Aorta (tissue), 5 donors: Measurements from ENCODE around the gene CBX5. TPM values are rescaled to one million over a fixed set of nuclear protein-coding genes. Genes with fewer than 3 reads are reported as not detected.

Experiments
- ATAC-seq: fragments of 200-7000 bp; cut with Tn5 transposase; one replicate; pipeline ENCODE4 v1.9.1; 2022; ENCODE audit warnings: moderate library complexity; ENCODE audit not compliant: low FRiP score
- DNase-seq, 2 donors: peaks; one replicate each; pipeline ENCODE4 v3.0.0-alpha.2; 2020
- H3K27ac ChIP-seq, 2 donors: one replicate each; pipeline ENCODE4 v1.5.1; 2013; ENCODE audit warnings: low read length in 2 of 2, mild to moderate bottlenecking in 2 of 2, moderate library complexity in 2 of 2, control low read depth in 1 of 2, inconsistent platforms in 1 of 2, low read depth in 1 of 2
- H3K27me3 ChIP-seq, 2 donors: one replicate each; pipeline ENCODE4 v1.6.1; 2013; ENCODE audit warnings: control low read depth in 1 of 2, low read length in 1 of 2, mild to moderate bottlenecking in 1 of 2, moderate library complexity in 1 of 2; ENCODE audit not compliant: insufficient read depth in 2 of 2, control insufficient read depth in 1 of 2
- H3K36me3 ChIP-seq, 2 donors: one replicate each; pipeline ENCODE4 v1.6.1; 2013; ENCODE audit warnings: control low read depth in 1 of 2, low read length in 1 of 2, mild to moderate bottlenecking in 1 of 2; ENCODE audit not compliant: insufficient read depth in 2 of 2, control insufficient read depth in 1 of 2
- H3K4me1 ChIP-seq, 2 donors: one replicate each; pipeline ENCODE4 v1.6.1; 2013; ENCODE audit warnings: low read length in 2 of 2, control low read depth in 1 of 2, mild to moderate bottlenecking in 1 of 2, moderate library complexity in 1 of 2; ENCODE audit not compliant: insufficient read depth in 2 of 2, control insufficient read depth in 1 of 2
- H3K4me3 ChIP-seq, 2 donors: one replicate each; pipeline ENCODE4 v1.5.1; 2013; ENCODE audit warnings: low read length in 2 of 2, control low read depth in 1 of 2, mild to moderate bottlenecking in 1 of 2
- H3K9me3 ChIP-seq: one replicate; pipeline ENCODE4 v1.6.1; 2013; ENCODE audit warnings: mild to moderate bottlenecking, low read length; ENCODE audit not compliant: control insufficient read depth
- WGBS, 2 donors: extraction: QIAGEN DNeasy Blood & Tissue Kit; methylation state at CpG; one replicate each; pipeline ENCODE4 v1.1.7; 2013; 5-methylcytosine and 5-hydroxymethylcytosine counted together
- intact Hi-C, 2 donors: fragments of 100-400 bp; cut with DNase I; formaldehyde crosslinking; loops; one replicate each; pipeline versions ENCODE4 v1.14.2 to v1.15.0; 2022
- polyA plus RNA-seq, 2 donors: library from polyadenylated mRNA; stranded (reverse); fragments of 200-250 nt; gene quantifications; one replicate each; pipeline ENCODE4 v1.2.3, GENCODE V29; 2013
- total RNA-seq, 2 donors: library from RNA; stranded (reverse); fragmentation: NEBNext Ultra II Directional; extraction: Animal tissue kit (Norgen Biotek cat#: 25700); gene quantifications; one replicate each; pipeline ENCODE4 v1.2.1, GENCODE V29; 2021
- donor health status: healthy with polysubstance abuse.
- donor health status: Bipolar disorder and iron deficiency.
- donor health status: DM: no; HTN: no; CAD: no.
- donor health status: DM: no; HTN: no; CAD: no.
- donor health status: DM: yes; HTN: yes; CAD: no.

Gene CBX5
- total and polyA plus RNA-seq, 4 donors = 9.4 to 67.8 (median 39.0) TPM

DNA sequence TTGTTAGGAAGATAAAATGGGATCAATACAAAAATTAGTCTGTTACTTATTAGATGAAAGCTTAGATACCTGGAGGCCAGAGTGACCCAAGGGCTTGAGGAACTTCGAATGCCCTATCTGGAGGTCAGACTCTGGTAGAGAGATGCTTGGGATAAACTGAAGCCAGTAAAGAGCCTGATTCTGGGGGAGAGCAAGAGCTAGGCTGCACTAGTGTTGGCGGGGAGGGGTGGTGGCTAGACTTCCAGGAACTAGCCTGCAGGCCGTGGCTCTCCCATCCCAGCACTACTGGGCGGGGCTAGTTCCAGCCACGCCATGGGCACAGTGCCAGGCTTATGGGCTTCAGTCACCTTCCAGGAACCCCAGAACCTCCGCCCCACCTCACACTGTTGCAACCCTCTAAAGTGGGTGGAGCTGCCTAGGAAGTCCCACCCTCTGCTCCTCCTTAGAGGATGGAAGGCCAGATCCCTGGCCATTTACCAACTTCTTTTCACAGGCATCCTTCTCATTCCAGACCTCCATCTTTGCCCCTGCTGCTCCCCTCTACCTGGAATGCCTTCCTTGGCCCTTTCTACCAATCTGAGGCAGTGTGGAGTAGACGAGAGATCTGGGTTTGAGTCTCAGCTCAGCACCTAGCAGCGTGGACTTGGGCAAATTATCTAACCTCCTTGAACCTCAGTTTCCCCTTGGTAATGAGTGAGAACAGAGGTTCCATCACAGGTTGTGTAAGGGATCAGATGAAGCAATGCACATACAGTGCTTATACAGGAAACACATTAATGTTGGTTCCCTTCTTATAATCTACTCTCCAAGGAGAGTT lies 27.2 kb upstream of the CBX5 start:
- Histone ChIP-seq H3K4me3 (no peak overlapping the region), H3K9me3 (no peaks in the 10 kb centered on the region), H3K4me1 (no peaks in the 10 kb centered on the region), H3K27me3 (peaks cover 0 to 1% of the 10 kb centered on the region in 2 donors), H3K36me3 (no peaks in the 10 kb centered on the region), H3K27ac (no peak overlapping the region)
- DNase-seq = peak; percentile 87 to 91
- intact Hi-C loops = no loop called here
- ATAC-seq = peak; percentile 77
- 77% methylated on average over 8 of the region's 8 CpGs for WGBS, 2 donors

DNA sequence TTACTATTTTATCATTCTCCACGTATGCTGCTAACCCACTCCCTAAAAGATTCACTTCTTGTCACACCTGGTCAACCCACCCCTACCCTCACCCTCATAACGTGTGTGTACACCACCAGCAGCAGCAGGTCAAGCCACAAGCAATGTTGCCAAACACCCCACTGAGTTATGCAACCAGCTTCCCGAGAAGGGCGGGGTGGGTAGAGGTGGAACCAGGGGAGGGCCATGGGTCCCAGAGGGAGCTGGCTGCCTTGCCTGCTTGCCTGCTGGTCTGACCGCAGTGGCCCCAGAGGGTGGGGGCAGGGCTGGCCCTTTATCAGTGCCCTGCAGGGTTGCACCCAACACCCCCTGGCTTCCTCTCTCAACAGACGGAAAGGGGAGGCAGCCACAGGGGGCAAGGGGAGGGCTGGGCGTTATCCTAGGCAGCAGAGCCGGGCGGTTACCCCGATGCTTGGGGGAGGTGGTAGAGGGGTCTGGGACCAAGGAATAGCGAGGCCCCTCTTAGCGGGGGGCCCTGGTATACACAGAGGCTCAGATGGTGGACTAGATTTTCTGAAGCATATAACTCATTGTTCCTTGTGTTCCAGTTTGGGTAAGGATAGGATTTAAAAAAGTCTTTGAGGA lies 24.4 kb upstream of the CBX5 start:
- H3K27me3 ChIP-seq = peaks cover 0 to 1% of the 10 kb centered on the region in 2 donors
- H3K36me3 ChIP-seq = no peaks in the 10 kb centered on the region
- intact Hi-C loops = no loop called here
- 21 to 25% methylated on average over 12 of the region's 12 CpGs for WGBS, 2 donors
- DNase-seq = peak; percentile 79 to 80
- H3K4me1 ChIP-seq = no peaks in the 10 kb centered on the region
- peak; percentile 70 for ATAC-seq
- no peak overlapping the region for H3K4me3 ChIP-seq
- no peaks in the 10 kb centered on the region for H3K9me3 ChIP-seq
- no peak overlapping the region for H3K27ac ChIP-seq

DNA sequence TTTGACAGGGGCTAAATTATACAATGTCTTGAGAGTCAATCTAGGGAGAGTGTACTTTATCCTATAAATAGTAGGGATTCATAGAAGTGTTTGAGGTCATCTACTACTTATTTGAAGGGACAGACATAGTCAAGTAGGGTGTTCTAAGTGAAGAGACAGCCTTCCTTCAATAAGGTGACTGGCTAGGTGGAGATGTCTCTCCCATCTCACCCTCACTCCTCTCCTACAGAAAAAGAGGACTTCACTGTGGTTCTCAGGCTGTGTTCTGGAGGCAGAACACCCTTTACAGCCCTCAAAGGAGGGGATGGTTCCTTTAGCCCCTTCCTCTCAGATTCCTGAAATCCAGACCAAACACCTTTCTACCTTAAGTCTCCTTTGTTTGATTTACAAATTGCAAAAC lies 23.7 kb upstream of the CBX5 start:
- Histone ChIP-seq H3K27me3 (peaks cover 0 to 1% of the 10 kb centered on the region in 2 donors), H3K36me3 (no peaks in the 10 kb centered on the region), H3K27ac (no peak overlapping the region), H3K4me1 (no peaks in the 10 kb centered on the region), H3K9me3 (no peaks in the 10 kb centered on the region), H3K4me3 (no peak overlapping the region)
- no peak for DNase-seq
- no peak for ATAC-seq
- intact Hi-C loops = no loop called here

DNA sequence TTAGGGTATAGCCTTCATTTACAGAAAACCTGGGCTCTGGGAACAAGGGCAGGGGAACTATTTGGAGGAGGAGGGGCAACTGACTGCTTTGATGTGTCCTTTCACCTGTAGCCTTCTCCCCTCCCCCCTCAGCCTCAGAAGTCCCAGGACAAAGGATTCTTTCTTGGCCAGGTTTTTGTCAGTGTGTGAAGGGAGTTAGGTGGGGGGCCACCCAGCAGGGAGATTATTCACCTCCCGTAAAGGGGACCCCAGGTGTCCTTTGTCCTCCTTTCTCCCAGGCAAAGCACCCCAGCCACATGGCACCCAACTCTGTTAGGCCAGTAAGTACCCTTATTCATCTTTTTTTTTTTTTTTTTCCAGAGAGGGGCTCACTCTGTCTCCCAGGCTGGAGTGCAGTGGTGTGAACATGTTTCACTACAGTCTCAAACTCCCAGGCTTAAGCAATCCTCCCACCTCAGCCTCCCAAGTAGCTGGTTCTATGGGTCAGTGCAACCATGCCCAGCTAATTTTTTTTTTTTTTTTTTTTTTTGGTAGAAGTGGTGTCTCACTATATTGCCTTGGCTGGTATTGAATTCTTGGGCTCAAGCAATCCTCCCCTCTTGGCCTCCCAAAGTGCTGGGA lies 21.6 kb upstream of the CBX5 start:
- intact Hi-C loops = no loop called here
- ATAC-seq = no peak
- DNase-seq = no peak
- no peaks in the 10 kb centered on the region for H3K9me3 ChIP-seq
- H3K27me3 ChIP-seq = peaks cover 0 to 1% of the 10 kb centered on the region in 2 donors
- H3K4me3 ChIP-seq = no peak overlapping the region
- H3K36me3 ChIP-seq = no peaks in the 10 kb centered on the region
- H3K4me1 ChIP-seq = no peaks in the 10 kb centered on the region
- WGBS, 2 donors = 90 to 100% methylated on average over 1 of the region's 1 CpG
- H3K27ac ChIP-seq = no peak overlapping the region

DNA sequence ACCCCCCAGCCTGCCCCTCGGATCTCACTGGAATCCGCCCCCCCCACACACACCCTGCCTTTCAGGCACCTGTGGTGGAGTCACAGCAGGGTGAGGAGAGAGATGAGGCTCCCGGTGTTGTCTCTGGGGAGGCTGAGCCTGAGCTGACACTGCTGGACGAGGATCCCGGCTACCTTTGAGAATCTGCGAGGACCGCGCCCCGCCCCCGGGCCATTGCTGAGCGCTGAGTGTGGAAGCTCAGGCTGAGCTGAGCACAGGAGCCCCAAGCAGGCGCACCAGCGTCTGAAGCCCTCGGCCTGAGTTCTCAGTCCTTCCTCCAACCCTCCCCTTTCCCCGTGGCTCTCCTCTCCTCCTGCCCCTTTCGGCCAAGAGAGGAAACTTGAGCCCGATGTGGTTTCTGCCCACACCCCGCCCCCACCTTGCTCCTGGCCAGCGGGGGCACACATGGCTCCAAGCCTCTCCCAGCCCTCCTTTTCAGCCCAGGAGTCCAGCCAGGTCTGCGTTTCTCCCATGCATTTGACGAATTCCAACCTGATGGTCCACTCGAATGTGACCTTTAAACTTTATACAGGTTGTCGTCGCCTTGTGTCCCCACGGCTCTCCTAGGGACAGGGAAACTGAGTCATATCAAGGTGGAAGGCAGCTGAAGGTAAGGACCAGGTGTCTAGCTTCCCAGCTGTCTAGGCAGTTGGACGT lies 21.0 kb upstream of the CBX5 start, which contains the start of gene NFE2:
Gene NFE2 (minus strand): TSS at position 284 of the 696 bp plus-strand sequence. CDS start 5,767 bp downstream, outside the sequence.
- Histone ChIP-seq H3K27me3 (peaks cover 0 to 1% of the 10 kb centered on the region in 2 donors), H3K4me3 (no peak within 1 kb of the TSS)
- 5 to 7% methylated on average over 26 of the region's 26 CpGs for WGBS, 2 donors

DNA sequence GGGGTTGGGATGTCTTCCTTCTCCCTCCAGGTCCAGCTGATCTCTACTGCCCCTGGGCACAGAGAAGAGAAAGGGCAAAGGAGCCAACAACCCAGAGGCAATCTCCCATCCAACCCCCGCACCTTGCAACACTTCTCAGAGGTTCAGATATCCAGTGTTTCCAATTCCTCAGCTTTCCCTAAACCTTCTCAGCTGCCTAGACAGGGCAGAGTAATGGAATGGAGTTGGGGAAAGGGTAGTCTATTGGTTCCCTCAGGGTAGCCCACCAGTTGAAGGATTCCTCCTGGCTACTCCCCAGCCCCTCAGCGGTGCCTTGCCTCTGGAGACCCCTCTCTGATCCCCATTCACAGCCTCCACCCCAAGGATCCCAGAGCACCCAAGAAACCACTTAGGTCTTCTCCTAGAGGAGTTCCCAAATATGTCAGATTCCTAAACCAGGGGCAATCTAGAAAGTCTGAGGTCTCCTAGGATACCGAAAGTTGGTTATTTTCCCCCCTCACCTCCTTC lies 20.4 kb upstream of the CBX5 start:
- no peaks in the 10 kb centered on the region for H3K36me3 ChIP-seq
- peaks cover 0 to 1% of the 10 kb centered on the region in 2 donors for H3K27me3 ChIP-seq
- intact Hi-C loops = no loop called here
- H3K4me1 ChIP-seq = no peaks in the 10 kb centered on the region
- ATAC-seq (no peak), DNase-seq (no peak)
- WGBS, 2 donors = 43 to 59% methylated on average over 3 of the region's 3 CpGs
- no peak overlapping the region for H3K4me3 ChIP-seq
- H3K9me3 ChIP-seq = no peaks in the 10 kb centered on the region
- H3K27ac ChIP-seq = no peak overlapping the region

More for the DNA sequence above, 21.0 kb upstream of the CBX5 start, which contains the start of gene NFE2:
- peak; percentile 71 to 88 for DNase-seq
- ATAC-seq = peak; percentile 78
- Histone ChIP-seq H3K9me3 (no peaks in the 10 kb centered on the region), H3K27ac (no peak within 1 kb of the TSS), H3K4me1 (no peaks in the 10 kb centered on the region), H3K36me3 (no peaks in the 10 kb centered on the region)
- intact Hi-C loops = no loop called here

DNA sequence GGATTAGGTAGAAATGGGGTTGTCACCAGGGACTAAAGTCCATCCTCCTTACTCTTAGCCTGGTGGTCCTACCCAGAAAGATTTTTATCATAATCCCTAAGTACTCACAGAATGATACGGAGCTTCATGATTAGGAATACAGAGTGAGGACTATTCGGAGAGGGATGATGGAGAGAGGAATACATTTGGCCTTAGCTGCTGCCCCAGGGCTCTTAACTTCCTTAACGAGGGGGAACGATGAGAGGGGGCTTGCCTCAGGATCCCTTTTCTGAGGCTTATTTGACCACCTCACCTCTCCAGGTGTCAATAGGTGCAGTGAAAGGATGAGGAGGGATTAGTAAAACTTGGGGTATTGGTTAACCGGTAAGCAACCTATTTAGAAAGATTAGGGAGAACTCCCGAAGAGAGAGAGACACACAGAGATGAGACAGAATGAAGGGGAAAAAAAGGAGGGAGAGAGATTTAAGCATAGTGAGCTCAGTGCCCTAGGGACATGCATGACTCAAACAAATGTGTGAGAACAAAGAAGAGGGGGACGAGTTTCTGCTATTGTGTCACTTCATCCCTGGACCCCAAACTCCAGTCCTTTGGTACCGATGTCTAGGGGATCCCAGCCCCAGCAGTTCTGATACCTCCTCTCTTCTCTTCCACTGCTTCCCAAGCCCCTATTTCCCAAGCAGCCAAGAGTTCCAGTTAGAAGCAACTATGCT lies 19.7 kb upstream of the CBX5 start:
- DNase-seq = no peak
- ATAC-seq = no peak
- Histone ChIP-seq H3K27ac (no peak overlapping the region), H3K36me3 (no peaks in the 10 kb centered on the region), H3K4me1 (no peaks in the 10 kb centered on the region), H3K27me3 (peaks cover 0 to 1% of the 10 kb centered on the region in 2 donors), H3K4me3 (no peak overlapping the region), H3K9me3 (no peaks in the 10 kb centered on the region)
- 77 to 79% methylated on average over 8 of the region's 8 CpGs for WGBS, 2 donors
- intact Hi-C loops = loop anchor here in 1 of 2 donors (5.0 kb wide), 1 partner anchor 63 kb away; the partner anchor contains the start of gene GPR84

DNA sequence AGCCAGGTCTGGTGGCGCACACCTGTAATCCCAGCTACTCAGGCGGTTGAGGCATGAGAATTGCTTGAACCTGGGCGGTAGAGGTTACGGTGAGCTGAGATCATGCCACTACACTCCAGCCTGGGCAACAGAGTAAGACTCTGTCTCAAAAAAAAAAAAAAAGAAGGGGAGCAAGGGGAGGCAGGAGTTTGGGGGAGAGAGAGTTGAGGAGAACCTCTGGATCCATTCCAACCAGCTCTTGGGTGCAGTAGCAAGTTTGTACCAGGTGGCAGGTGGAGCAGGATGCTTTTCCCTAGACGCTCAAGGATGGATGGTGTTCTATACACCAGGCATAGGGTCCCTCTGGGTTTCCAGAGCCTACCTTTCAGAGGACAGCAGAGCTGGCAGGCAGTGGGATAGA lies 19.0 kb upstream of the CBX5 start:
- Histone ChIP-seq H3K27ac (no peak overlapping the region), H3K27me3 (peaks cover 0 to 1% of the 10 kb centered on the region in 2 donors), H3K4me1 (no peaks in the 10 kb centered on the region), H3K9me3 (no peaks in the 10 kb centered on the region), H3K4me3 (no peak overlapping the region), H3K36me3 (no peaks in the 10 kb centered on the region)
- ATAC-seq (no peak), DNase-seq (no peak)
- intact Hi-C loops = loop anchor here in 1 of 2 donors (5.0 kb wide), 1 partner anchor 63 kb away; the partner anchor contains the start of gene GPR84
- 93 to 94% methylated on average over 5 of the region's 5 CpGs for WGBS, 2 donors
